CD4-positive, alpha-beta T cell treated with Interleukin-15 for 4 hours (primary cell): Measurements from ENCODE around the gene JCHAIN.

Experiments
- DNase-seq: peaks from one replicate; pipeline ENCODE4 v3.0.0-alpha.2; 2020; ENCODE audit warnings: low spot score

The JCHAIN gene

DNA sequence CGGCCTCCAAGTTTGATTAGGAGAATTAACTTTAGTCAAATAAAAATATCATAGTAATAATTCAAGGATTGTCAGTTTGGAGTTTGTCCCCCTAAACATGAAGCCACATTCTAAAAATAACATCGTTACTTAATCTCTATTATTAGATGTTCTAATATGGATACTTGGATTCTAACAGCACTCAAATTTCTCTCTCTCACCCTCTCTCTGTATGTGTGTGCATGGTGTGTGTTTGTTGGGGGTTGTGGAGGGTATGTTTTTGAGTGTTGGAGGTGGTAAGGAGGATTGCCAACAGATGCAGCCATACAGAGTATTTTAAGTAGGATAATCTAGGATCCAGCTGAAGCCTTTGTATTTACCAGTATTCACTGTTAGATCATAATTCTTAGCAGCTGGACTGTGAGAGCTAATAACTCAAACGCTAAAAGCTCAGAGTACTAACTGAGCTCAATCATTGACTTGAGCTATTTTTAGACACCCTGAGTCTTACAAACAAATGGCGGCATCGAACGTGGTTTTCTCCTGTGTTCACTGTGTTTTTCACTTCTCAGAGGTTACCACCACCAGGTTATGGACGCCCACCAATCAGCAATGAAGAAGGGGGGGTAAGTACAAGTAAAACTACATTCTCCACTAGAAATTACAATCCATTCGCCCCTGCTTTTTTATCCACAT is 28.9 kb downstream of the JCHAIN start:
- DNase-seq = no peak

GRCh38 chr4:70634482-70634881 is 31.8 kb downstream of the JCHAIN start:
- DNase-seq = no peak

DNA sequence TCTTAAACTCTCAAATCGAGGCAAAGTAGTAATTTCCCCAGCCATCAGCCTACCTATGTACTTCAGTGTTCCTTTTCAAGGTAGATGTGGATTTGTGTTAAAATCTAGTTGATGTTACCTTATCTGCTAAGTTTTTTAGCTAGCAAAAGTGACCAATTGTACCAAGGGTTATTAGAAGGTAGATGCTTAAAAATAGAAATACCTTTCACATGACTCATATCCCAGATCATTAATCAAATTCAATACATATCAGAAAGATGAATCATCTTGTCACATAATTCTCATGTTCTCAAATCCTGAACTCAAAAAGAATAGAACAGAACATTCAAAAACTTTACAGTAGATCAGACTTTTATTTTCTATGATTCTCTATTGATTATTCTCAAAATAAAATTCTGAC is 34.3 kb downstream of the JCHAIN start:
- no peak for DNase-seq

GRCh38 chr4:70630162-70630561 is 36.1 kb downstream of the JCHAIN start:
- no peak for DNase-seq

DNA sequence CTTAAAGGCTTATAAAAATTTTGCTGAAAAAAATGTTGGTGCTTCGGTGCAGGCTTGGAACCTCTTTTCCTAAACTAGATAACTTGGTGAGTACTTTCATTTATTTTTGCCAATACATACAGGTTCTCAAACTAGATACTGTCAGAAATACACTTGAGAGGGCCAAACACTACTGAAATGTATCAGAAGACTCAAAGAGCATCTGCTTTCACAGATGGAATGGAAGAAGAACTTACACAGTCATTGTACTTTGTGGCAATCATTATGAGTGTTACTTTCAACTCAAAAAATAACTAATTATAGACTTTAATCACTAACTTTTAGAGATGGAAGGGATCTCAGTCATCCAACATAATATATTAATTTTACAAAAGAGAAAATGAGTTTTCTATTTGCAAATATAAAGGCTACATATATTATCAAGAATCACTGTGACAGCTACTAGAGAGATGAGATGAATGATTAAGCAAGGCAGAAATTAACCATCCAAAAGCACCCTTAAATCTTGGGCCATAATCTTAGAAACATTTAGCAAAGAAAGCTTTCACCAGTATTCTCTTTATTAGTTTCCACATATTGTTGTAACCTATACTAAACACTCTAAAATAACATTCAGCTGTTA is 36.7 kb downstream of the JCHAIN start:
- DNase-seq = no peak

DNA sequence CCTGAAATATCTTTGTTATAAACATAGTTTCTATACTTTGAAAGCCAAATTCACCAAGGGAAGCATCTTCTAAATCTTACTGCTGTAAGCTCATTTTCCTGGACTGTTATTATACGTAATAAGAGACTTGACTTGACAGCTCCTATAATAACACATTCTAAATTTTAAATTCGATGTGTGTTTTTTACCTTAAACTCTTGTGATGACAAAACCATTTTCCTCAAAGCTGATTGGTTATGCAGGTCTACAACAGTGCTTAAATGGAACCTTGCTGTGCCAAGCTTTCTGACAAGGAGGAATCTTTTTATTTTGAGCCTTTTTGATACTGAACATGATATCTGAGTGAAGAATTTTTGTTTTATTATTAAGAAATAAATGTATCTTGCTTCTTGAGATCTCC is 37.9 kb downstream of the JCHAIN start, which contains the start of gene ENAM:
ENAM (plus strand) TSS at position 301 of the 400 bp plus-strand sequence. CDS start 757 bp downstream, outside the sequence.
- DNase-seq = no peak

DNA sequence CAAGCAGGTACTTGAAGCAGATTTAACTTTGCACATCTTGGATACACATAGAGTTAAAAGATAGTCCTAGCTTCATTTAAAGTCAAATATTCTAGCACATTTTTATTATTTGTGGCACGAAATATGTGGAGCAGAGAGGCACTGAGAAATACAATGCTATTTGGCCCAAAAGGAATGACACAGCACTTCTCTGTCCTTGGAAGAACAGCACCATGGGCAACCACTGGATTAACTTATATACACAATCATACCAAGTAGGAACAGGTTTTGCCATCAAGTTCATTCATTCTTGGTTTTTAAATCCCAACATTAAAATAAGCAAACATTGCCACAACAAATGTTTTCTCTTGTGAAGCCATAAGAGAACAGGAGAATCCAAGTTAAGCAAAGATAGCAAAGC is 38.7 kb downstream of the JCHAIN start:
- DNase-seq = no peak

- DNase-seq = no peak
Measured at GRCh38 chr4:70624226-70624793, 42.0 kb downstream of the JCHAIN start.

- DNase-seq = no peak
Measured at GRCh38 chr4:70623323-70623722, 43.0 kb downstream of the JCHAIN start.

GRCh38 chr4:70619778-70620177 is 46.5 kb downstream of the JCHAIN start:
- DNase-seq = no peak

DNA sequence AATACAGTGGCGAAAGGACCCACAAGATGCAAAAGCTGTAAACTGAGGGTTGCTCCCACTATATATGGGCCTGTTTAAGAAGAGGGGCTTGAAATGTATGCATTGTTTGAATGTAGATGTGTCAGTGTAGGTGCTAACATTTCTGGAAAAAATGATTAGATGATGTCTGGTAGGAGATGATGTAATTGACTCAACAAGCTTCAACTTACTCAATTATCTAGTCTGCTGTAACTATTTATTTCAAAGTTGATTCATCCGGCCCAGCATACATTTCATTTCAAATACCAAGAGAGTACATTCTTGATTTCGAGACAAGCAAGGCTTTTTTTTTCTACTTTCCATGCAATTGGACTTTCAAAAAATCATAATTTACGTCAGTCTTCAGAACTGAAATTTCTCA is 47.0 kb downstream of the JCHAIN start:
- no peak for DNase-seq

- DNase-seq = no peak
Measured at GRCh38 chr4:70614184-70614555, 52.1 kb downstream of the JCHAIN start.

DNA sequence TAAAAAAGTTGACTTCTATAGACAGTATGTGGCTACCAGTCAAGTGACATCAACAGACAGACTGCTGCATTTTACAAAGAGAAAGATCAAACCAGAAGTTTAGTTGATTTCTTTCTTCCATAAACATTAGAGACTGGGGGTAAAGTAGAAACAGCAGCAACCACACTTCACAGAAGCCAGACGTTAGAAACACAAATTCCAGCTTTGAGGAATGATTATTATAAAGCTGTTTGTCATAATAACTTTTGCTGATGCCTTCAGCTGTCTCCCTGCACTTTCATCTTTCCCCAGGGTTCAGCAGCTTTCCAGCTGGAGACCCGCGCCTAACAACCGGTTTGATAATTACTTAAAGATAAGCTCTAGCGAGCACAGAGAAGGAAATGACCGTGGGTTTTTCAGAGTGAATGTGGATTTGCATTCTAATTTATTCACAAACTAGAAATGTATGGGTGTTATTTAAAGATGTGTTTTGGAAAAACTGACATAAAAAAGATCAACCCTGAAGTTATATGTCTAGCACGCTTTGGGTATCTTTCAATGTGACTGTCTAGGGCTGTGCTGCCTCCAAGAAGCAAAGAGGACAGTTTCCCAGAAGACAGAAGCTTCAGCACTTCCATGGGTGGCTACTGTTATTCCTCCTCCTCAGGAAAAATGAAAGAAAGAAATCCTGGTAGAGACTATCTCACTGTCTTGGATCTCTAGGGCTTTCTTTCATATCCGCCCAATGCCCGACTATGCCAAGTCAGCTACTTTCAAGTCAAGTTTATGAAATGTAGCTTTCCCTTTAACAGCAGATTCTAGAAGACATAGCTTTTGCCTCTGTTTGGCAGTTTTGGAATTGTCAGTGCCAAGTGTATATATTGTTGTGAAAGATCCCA is 52.8 kb downstream of the JCHAIN start:
- DNase-seq = no peak

GRCh38 chr4:70608324-70608723 is 58.0 kb downstream of the JCHAIN start:
- DNase-seq = no peak

- DNase-seq = no peak
Measured at GRCh38 chr4:70607334-70607853, 58.9 kb downstream of the JCHAIN start.

DNA sequence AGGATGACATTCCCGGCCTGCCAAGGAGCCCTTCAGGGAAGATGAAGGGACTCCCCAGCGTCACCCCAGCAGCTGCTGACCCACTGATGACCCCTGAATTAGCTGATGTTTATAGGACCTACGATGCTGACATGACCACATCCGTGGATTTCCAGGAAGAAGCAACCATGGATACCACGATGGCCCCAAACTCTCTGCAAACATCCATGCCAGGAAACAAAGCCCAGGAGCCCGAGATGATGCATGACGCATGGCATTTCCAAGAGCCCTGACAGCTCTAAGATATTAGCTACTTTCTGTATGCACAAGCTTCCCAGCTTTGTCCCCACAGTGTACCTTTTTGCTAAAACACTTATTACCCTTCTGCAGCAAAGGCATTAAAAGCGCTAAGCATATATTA is 59.8 kb downstream of the JCHAIN start:
- DNase-seq = no peak
